PC-3 (cell line): ENCODE measurements around the gene MEF2C. TPM values are rescaled to one million over a fixed set of nuclear protein-coding genes. Genes with fewer than 3 reads are reported as not detected.

ENCODE experiments used
- ATAC-seq: fragments of 200-7000 bp; cut with Tn5 transposase; 2 replicates; pipeline ENCODE4 v1.9.1; 2020; ENCODE audit warnings: mild to moderate bottlenecking, moderate library complexity
- BruUV-seq: library from RNA; stranded (reverse); fragments of 400-500 nt; replicated peaks from 2 replicates; lab custom pipeline; 2021; lab: Mats Ljungman, UMichigan
- CTCF ChIA-PET: fragments of 300-600 bp; sonication (Branson Sonifier 250); formaldehyde crosslinking; loops from one replicate; lab custom pipeline; 2022; ENCODE audit warnings: antibody characterized with exemption; lab: Charles Lee
- POLR2A ChIA-PET: fragments of 300-600 bp; sonication (Branson Sonifier 250); formaldehyde crosslinking; loops from one replicate; lab custom pipeline; 2022; ENCODE audit warnings: antibody characterized with exemption; ENCODE audit not compliant: unreplicated experiment; lab: Charles Lee
- DNase-seq: peaks from one replicate; pipeline ENCODE4 v3.0.0-alpha.2; 2015
- H2AFZ ChIP-seq: fragments of 300-600 bp; sonication (generic); 2 replicates; pipeline ENCODE4 v1.6.0; 2016; ENCODE audit warnings: antibody characterized with exemption, low read length
- H3F3A ChIP-seq: fragments of 300-600 bp; sonication (generic); one replicate; pipeline ENCODE4 v1.6.0; 2017; ENCODE audit warnings: antibody characterized with exemption, low read length, control low read depth, mild to moderate bottlenecking; ENCODE audit not compliant: unreplicated experiment
- H3K27ac ChIP-seq: fragments of 300-600 bp; sonication (generic); 2 replicates; pipeline ENCODE4 v1.5.1; 2016; ENCODE audit warnings: mild to moderate bottlenecking, low read length
- H3K27me3 ChIP-seq: fragments of 300-600 bp; sonication (generic); 2 replicates; pipeline ENCODE4 v1.6.1; 2016; ENCODE audit warnings: low read length, mixed read lengths
- H3K36me3 ChIP-seq: fragments of 300-600 bp; sonication (generic); 2 replicates; pipeline ENCODE4 v1.6.1; 2016; ENCODE audit warnings: low read depth, mixed run types, low read length, mixed read lengths
- H3K4me1 ChIP-seq: fragments of 300-600 bp; sonication (generic); 2 replicates; pipeline ENCODE4 v1.5.1; 2016; ENCODE audit warnings: low read length; ENCODE audit not compliant: insufficient read depth
- H3K4me2 ChIP-seq: fragments of 300-600 bp; sonication (generic); 2 replicates; pipeline ENCODE4 v1.6.0; 2016; ENCODE audit warnings: low read length
- H3K4me3 ChIP-seq: fragments of 300-600 bp; sonication (generic); 2 replicates; pipeline ENCODE4 v1.5.1; 2016; ENCODE audit warnings: mild to moderate bottlenecking, low read length, mixed read lengths
- H3K79me2 ChIP-seq: fragments of 300-600 bp; sonication (generic); 2 replicates; pipeline ENCODE4 v1.6.1; 2017; ENCODE audit warnings: low read length, mixed read lengths
- H3K9ac ChIP-seq: fragments of 300-600 bp; sonication (generic); 2 replicates; pipeline ENCODE4 v1.6.0; 2016; ENCODE audit warnings: mild to moderate bottlenecking, low read length
- H3K9me2 ChIP-seq: fragments of 300-600 bp; sonication (generic); replicated peaks from 2 replicates; pipeline ENCODE4 v1.6.1; 2016; ENCODE audit warnings: mixed run types, low read length, mixed read lengths
- H3K9me3 ChIP-seq: fragments of 300-600 bp; sonication (generic); 2 replicates; pipeline ENCODE4 v1.6.1; 2016; ENCODE audit warnings: low read length, mixed read lengths
- H4K20me1 ChIP-seq: fragments of 300-600 bp; sonication (generic); 2 replicates; pipeline ENCODE4 v1.6.1; 2016; ENCODE audit warnings: low read length, mixed read lengths
- EZH2 ChIP-seq: fragments of 300-600 bp; sonication (generic); IDR thresholded peaks from one replicate; pipeline ENCODE4 v1.6.1; 2017; ENCODE audit warnings: antibody characterized with exemption, mild to moderate bottlenecking, low read length; ENCODE audit not compliant: unreplicated experiment
- EZH2phosphoT487 ChIP-seq: fragments of 300-600 bp; sonication (generic); IDR thresholded peaks from 2 replicates; pipeline ENCODE4 v1.6.1; 2018; ENCODE audit warnings: mild to moderate bottlenecking, antibody characterized with exemption, low read length, borderline replicate concordance
- intact Hi-C: fragments of 100-400 bp; cut with micrococcal nuclease; formaldehyde crosslinking; loops from 2 replicates; pipeline ENCODE4 v1.9.0; 2023
- total RNA-seq: library from RNA; depleted of rRNA; stranded (reverse); fragments of >200 nt; gene quantifications from 2 replicates; pipeline ENCODE4 v1.2.3, GENCODE V29; 2014
- TF ChIP-seq, protein P1 (sequence below): fragments of 300-600 bp; sonication (generic); conservative IDR thresholded peaks from 2 replicates; pipeline ENCODE4 v1.5.1; 2017; ENCODE audit warnings: antibody characterized with exemption, low read depth, mild to moderate bottlenecking, low read length

The MEF2C gene
- total RNA-seq, 1 experiment from 2014 or later: 8.0 TPM

DNA sequence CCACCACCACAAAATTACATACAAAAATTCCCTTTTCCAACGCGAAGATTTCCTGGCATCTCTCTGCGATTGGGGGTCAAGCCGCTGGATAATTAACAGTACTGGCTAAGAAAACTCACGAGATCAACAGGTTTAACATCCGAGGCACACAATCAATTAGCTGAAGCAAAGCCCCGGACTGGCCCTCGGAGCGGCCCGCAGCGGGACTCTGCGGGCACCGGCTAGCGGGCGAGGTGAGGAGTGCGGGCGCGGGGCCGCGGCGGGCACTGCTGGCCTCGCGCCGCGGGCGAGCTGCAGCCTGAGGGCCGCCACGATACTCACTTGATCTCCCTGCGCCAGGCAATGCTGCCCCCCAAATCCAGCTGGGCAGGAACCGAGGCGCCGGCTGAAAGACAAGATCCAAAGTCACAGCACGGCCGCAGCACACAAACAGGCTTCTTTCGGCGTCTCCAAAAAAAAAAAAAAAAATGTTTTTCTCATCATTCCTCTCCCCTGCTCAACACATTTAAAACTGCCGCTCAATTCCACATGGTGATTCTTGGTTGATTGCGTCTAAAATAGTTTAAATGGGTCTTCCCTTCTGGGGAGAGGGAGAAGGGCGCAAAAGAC lies 210.2 kb downstream of the MEF2C start:
- Histone ChIP-seq H3K4me3 (no peak overlapping the region), H2AFZ (no peak overlapping the region), H3K36me3 (no peaks in the 10 kb centered on the region), H3K9me3 (no peaks in the 10 kb centered on the region), H3K9me2 (no peaks in the 10 kb centered on the region), H3K27ac (no peak overlapping the region), H3F3A (no peaks in the 10 kb centered on the region), H3K9ac (no peak overlapping the region), H4K20me1 (no peaks in the 10 kb centered on the region), H3K4me2 (no peak overlapping the region), H3K4me1 (no peaks in the 10 kb centered on the region), H3K27me3 (no peaks in the 10 kb centered on the region), H3K79me2 (no peaks in the 10 kb centered on the region)
- ChIA-PET CTCF (no interaction called here), POLR2A (no interaction called here)
- no peak for ATAC-seq
- intact Hi-C loops: no loop called here
- no TSS peak for BruUV-seq
- TF ChIP-seq EZH2 (no peak), EZH2phosphoT487 (no peak)
- TF ChIP-seq, protein P1, sequence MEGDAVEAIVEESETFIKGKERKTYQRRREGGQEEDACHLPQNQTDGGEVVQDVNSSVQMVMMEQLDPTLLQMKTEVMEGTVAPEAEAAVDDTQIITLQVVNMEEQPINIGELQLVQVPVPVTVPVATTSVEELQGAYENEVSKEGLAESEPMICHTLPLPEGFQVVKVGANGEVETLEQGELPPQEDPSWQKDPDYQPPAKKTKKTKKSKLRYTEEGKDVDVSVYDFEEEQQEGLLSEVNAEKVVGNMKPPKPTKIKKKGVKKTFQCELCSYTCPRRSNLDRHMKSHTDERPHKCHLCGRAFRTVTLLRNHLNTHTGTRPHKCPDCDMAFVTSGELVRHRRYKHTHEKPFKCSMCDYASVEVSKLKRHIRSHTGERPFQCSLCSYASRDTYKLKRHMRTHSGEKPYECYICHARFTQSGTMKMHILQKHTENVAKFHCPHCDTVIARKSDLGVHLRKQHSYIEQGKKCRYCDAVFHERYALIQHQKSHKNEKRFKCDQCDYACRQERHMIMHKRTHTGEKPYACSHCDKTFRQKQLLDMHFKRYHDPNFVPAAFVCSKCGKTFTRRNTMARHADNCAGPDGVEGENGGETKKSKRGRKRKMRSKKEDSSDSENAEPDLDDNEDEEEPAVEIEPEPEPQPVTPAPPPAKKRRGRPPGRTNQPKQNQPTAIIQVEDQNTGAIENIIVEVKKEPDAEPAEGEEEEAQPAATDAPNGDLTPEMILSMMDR: no peak
- no peak for DNase-seq

DNA sequence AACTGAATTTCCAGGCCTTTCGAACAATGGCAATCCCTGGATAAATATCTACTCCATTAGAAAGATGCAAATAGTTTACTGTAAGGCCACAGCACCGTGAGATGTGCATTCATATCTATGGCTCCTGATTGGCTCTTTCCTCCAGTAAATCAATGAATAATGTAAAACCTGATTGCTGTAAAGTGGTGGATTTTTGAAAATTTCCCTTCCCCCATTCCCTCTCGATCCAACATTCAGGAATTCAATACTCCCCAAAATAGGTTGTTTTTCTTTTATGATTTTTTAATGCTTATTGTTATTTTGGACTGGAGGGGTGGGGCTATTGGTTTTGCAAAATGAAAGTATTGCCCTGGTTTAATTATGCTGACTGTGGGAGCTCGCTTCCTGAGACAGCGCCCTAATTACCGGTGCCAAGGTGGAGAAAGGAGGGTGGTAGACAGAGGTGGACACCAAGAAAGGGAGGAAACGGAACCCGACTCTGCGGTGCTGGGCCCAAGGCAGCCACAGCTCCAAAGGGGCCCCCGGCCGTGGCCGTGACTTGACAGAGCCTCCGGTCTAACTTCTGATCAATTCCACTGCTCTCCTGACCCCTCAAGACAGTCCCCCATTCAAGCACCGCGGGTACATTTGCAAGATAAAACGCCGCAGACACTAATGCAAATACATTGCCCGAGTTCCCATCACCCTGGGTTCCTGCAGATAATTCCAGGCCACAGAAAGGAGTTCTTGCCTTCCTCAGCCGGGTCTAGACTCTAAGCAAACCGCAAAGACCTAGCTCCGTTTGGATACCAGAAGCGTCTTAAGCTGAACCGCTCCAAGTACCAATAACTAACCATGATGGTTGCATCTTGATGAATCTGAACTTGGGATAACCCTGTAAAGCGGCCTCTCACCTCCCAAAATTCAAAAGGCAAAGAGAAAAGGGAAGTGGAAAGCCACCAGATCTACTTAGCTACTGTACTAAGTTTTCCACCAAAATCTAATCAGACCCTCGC lies 211.2 kb downstream of the MEF2C start:
- H3K9me2 ChIP-seq: no peaks in the 10 kb centered on the region
- H3K27ac ChIP-seq: no peak overlapping the region
- no peak overlapping the region for H3K4me3 ChIP-seq
- H4K20me1 ChIP-seq: no peaks in the 10 kb centered on the region
- no peaks in the 10 kb centered on the region for H3K79me2 ChIP-seq
- H3K4me1 ChIP-seq: no peaks in the 10 kb centered on the region
- CTCF ChIA-PET: no interaction called here
- no peaks in the 10 kb centered on the region for H3F3A ChIP-seq
- no peak for TF ChIP-seq EZH2phosphoT487
- TF ChIP-seq, protein P1: no peak
- TF ChIP-seq EZH2: no peak
- H3K36me3 ChIP-seq: no peaks in the 10 kb centered on the region
- no peak overlapping the region for H3K4me2 ChIP-seq
- H3K9me3 ChIP-seq: no peaks in the 10 kb centered on the region
- POLR2A ChIA-PET: no interaction called here
- no peak overlapping the region for H2AFZ ChIP-seq
- no peak for DNase-seq
- H3K27me3 ChIP-seq: no peaks in the 10 kb centered on the region
- intact Hi-C loops: no loop called here
- H3K9ac ChIP-seq: no peak overlapping the region
- no peak for ATAC-seq
- no TSS peak for BruUV-seq

- Histone ChIP-seq H3K9me3 (no peaks in the 10 kb centered on the region), H3K4me3 (no peak overlapping the region), H3K27me3 (no peaks in the 10 kb centered on the region), H3F3A (no peaks in the 10 kb centered on the region), H2AFZ (no peak overlapping the region), H3K27ac (no peak overlapping the region), H4K20me1 (no peaks in the 10 kb centered on the region), H3K36me3 (no peaks in the 10 kb centered on the region), H3K9ac (no peak overlapping the region), H3K4me1 (no peaks in the 10 kb centered on the region), H3K79me2 (no peaks in the 10 kb centered on the region), H3K9me2 (no peaks in the 10 kb centered on the region), H3K4me2 (no peak overlapping the region)
- intact Hi-C loops: no loop called here
- ChIA-PET CTCF (no interaction called here), POLR2A (no interaction called here)
- TF ChIP-seq EZH2phosphoT487 (no peak), EZH2 (no peak)
- TF ChIP-seq, protein P1: no peak
- no peak for DNase-seq
- no peak for ATAC-seq
- no TSS peak for BruUV-seq
These were observed 211.9 kb downstream of the MEF2C start for GRCh38 chr5:88671106-88671504.
